NCI-H2081 treated with DMSO at 0.1 percent for 48 hours (cell line): Measurements from ENCODE around the gene CMTM3.
"Not testable (repeated sequence)": the region's sequence is repeated elsewhere in the genome, so short reads cannot be mapped to it uniquely, and the experiment has no call there.

ENCODE experiments used
- DNase-seq: peaks from one replicate; lab custom pipeline; 2025; lab: John Stamatoyannopoulos, UW

CMTM3 gene

GRCh38 chr16:66610111-66610820 lies 5.8 kb downstream of the CMTM3 start:
- no peak for DNase-seq

GRCh38 chr16:66611911-66612310 lies 7.4 kb downstream of the CMTM3 start:
- not testable (repeated sequence) for DNase-seq

- DNase-seq: no peak
These were observed 7.9 kb downstream of the CMTM3 start for GRCh38 chr16:66612422-66612821.

GRCh38 chr16:66614161-66614802 lies 9.8 kb downstream of the CMTM3 start:
- no peak for DNase-seq

GRCh38 chr16:66616169-66616568 lies 11.7 kb downstream of the CMTM3 start:
- DNase-seq: no peak

GRCh38 chr16:66616592-66616991 lies 12.1 kb downstream of the CMTM3 start:
- DNase-seq: no peak

- no peak for DNase-seq
These were observed 12.5 kb downstream of the CMTM3 start for GRCh38 chr16:66617010-66617434.

GRCh38 chr16:66617728-66618127 lies 13.2 kb downstream of the CMTM3 start:
- no peak for DNase-seq

- no peak for DNase-seq
These were observed 14.3 kb downstream of the CMTM3 start for GRCh38 chr16:66618588-66619375.

GRCh38 chr16:66619534-66620428 lies 15.3 kb downstream of the CMTM3 start:
- no peak for DNase-seq

- DNase-seq: no peak
These were observed 15.9 kb downstream of the CMTM3 start for GRCh38 chr16:66620429-66620795.

GRCh38 chr16:66621973-66622372 lies 17.5 kb downstream of the CMTM3 start:
- DNase-seq: no peak

GRCh38 chr16:66622863-66623262 lies 18.4 kb downstream of the CMTM3 start:
- DNase-seq: no peak

GRCh38 chr16:66623755-66624154 lies 19.3 kb downstream of the CMTM3 start:
- DNase-seq: no peak

- DNase-seq: not testable (repeated sequence)
These were observed 23.3 kb downstream of the CMTM3 start for GRCh38 chr16:66627611-66628378.

- DNase-seq: no peak
These were observed 25.4 kb downstream of the CMTM3 start for GRCh38 chr16:66629856-66630255.

- not testable (repeated sequence) for DNase-seq
These were observed 26.2 kb downstream of the CMTM3 start for GRCh38 chr16:66630561-66631260.

GRCh38 chr16:66631558-66631957 lies 27.1 kb downstream of the CMTM3 start:
- DNase-seq: not testable (repeated sequence)

GRCh38 chr16:66634527-66635196 lies 30.2 kb downstream of the CMTM3 start:
- no peak for DNase-seq

- no peak for DNase-seq
These were observed 30.9 kb downstream of the CMTM3 start for GRCh38 chr16:66635406-66635805.
